Body of pancreas (tissue), 4 donors: ENCODE data around the gene OR4D9. TPM values are rescaled to one million over a fixed set of nuclear protein-coding genes. Genes with fewer than 3 reads are reported as not detected.

ENCODE experiments used
- ATAC-seq: fragments of 150-250 bp; one replicate; pipeline ENCODE4 v1.9.1; 2016
- DNase-seq, 4 donors: peaks; one replicate each; pipeline ENCODE4 v3.0.0-alpha.2; 2019
- H3K27ac ChIP-seq, 4 donors: fragments of 200-600 bp; sonication (generic); 1 replicate in 3 of 4; 2 replicates in 1 of 4; pipeline versions ENCODE4 v1.5.1 to v1.6.1; 2016 to 2019; ENCODE audit warnings: mild to moderate bottlenecking in 1 of 4, mixed read lengths in 1 of 4, moderate library complexity in 1 of 4
- H3K27me3 ChIP-seq, 2 donors: fragments of 200-600 bp; sonication (generic); one replicate each; pipeline ENCODE4 v1.6.0; 2016; ENCODE audit warnings: mild to moderate bottlenecking in 1 of 2
- H3K36me3 ChIP-seq, 2 donors: fragments of 200-600 bp; sonication (generic); replicated peaks in 1 of 2; 2 replicates each; pipeline ENCODE4 v1.5.1; 2016; ENCODE audit warnings: low read depth in 2 of 2; ENCODE audit not compliant: insufficient read depth in 1 of 2
- H3K4me1 ChIP-seq: fragments of 200-600 bp; sonication (generic); one replicate; pipeline ENCODE4 v1.6.0; 2016
- H3K4me3 ChIP-seq, 2 donors: fragments of 200-600 bp; sonication (generic); 1 replicate in 1 of 2; 2 replicates in 1 of 2; pipeline ENCODE4 v1.5.1; 2016 to 2019
- H3K9me3 ChIP-seq, 3 donors: fragments of 200-600 bp; sonication (generic); 1 replicate in 2 of 3; 2 replicates in 1 of 3; pipeline ENCODE4 v1.5.1; 2016
- POLR2A ChIP-seq, 3 donors: fragments of 450-650 bp; IDR thresholded peaks; one replicate each; pipeline ENCODE4 v1.6.1; 2016; ENCODE audit warnings: antibody characterized with exemption in 3 of 3, mild to moderate bottlenecking in 2 of 3
- WGBS, 2 donors: methylation state at CpG; one replicate each; pipeline ENCODE4 v1.1.5; 2017; 5-methylcytosine and 5-hydroxymethylcytosine counted together
- intact Hi-C: fragments of 100-400 bp; cut with DNase I; formaldehyde crosslinking; loops from one replicate; pipeline ENCODE4 v1.15.1; 2023
- total RNA-seq, 2 donors: library from RNA; depleted of rRNA; stranded (reverse); fragments of >200 nt; gene quantifications; one replicate each; pipeline ENCODE4 v1.1.0, GENCODE V29; 2016
- TF ChIP-seq, protein P1 (sequence below), 7 experiments: fragments of 450-650 bp in 4 of 7; fragments of 200-600 bp in 3 of 7; sonication (generic) in 3 of 7; IDR thresholded peaks; one replicate each; pipeline ENCODE4 v1.5.1; 2016 to 2019; ENCODE audit warnings: antibody characterized with exemption in 7 of 7

OR4D9 gene
- total RNA-seq, 2 donors from 2014 or later = not detected

DNA sequence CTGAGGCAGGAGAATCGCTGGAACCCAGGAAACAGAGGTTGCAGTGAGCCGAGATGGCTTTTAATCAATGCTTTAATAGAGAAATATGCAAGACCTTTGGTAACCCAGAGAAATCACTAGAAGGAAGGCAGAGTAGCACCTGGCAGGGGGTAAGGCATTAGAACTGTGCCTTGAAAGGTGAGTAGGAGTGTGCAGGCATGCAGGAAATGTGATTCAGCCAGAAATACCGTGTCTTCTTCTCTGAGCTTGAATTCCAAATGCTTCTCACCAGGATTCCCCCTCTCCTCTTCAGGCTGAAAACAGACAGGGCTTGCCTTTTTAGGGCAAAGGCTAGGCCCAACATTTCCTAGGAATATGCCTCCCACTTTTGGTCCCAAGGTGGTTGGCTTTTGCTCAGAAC is 51.0 kb downstream of the OR4D9 start:
- no peaks in the 10 kb centered on the region for H3K36me3 ChIP-seq
- intact Hi-C loops = no loop called here
- 92% methylated on average over 3 of the region's 3 CpGs for WGBS, 2 donors
- H3K27ac ChIP-seq = no peak overlapping the region
- TF ChIP-seq POLR2A (IDR thresholded peaks at IDR 0.05) = no peak
- TF ChIP-seq, protein P1, sequence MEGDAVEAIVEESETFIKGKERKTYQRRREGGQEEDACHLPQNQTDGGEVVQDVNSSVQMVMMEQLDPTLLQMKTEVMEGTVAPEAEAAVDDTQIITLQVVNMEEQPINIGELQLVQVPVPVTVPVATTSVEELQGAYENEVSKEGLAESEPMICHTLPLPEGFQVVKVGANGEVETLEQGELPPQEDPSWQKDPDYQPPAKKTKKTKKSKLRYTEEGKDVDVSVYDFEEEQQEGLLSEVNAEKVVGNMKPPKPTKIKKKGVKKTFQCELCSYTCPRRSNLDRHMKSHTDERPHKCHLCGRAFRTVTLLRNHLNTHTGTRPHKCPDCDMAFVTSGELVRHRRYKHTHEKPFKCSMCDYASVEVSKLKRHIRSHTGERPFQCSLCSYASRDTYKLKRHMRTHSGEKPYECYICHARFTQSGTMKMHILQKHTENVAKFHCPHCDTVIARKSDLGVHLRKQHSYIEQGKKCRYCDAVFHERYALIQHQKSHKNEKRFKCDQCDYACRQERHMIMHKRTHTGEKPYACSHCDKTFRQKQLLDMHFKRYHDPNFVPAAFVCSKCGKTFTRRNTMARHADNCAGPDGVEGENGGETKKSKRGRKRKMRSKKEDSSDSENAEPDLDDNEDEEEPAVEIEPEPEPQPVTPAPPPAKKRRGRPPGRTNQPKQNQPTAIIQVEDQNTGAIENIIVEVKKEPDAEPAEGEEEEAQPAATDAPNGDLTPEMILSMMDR (IDR thresholded peaks at IDR 0.05) = no peak
- DNase-seq = no peak
- H3K4me3 ChIP-seq = no peak overlapping the region
- no peak for ATAC-seq
- peaks cover 16% of the 10 kb centered on the region for H3K4me1 ChIP-seq
- no peaks in the 10 kb centered on the region for H3K9me3 ChIP-seq
- H3K27me3 ChIP-seq = no peaks in the 10 kb centered on the region

Other genes with a start within 250 kb of the OR4D9 start
- gene OR5AN1, start 152.6 kb upstream of the OR4D9 start, total RNA-seq = not detected
- not detected for gene OR5A2, start 85.1 kb upstream of the OR4D9 start, total RNA-seq
- not detected for gene OR5A1, start 75.1 kb upstream of the OR4D9 start, total RNA-seq
- gene OR4D6, start 54.6 kb upstream of the OR4D9 start, total RNA-seq = not detected
- gene OR4D10, start 38.2 kb upstream of the OR4D9 start, total RNA-seq = not detected
- not detected for gene OR4D11, start 8.0 kb upstream of the OR4D9 start, total RNA-seq
- gene OSBP, start 104.2 kb downstream of the OR4D9 start, total RNA-seq = 10 to 100 TPM; 28.5 to 30.3 TPM
- 1 to 10 TPM; 6.5 to 9.6 TPM for gene PATL1, start 157.5 kb downstream of the OR4D9 start, total RNA-seq
- gene OR10V1, start 202.3 kb downstream of the OR4D9 start, total RNA-seq = not detected
- 10 to 100 TPM; 31.6 to 56.7 TPM for gene STX3, start 243.8 kb downstream of the OR4D9 start, total RNA-seq